ENCODE data around the gene KLHL22.

KLHL22 gene

DNA sequence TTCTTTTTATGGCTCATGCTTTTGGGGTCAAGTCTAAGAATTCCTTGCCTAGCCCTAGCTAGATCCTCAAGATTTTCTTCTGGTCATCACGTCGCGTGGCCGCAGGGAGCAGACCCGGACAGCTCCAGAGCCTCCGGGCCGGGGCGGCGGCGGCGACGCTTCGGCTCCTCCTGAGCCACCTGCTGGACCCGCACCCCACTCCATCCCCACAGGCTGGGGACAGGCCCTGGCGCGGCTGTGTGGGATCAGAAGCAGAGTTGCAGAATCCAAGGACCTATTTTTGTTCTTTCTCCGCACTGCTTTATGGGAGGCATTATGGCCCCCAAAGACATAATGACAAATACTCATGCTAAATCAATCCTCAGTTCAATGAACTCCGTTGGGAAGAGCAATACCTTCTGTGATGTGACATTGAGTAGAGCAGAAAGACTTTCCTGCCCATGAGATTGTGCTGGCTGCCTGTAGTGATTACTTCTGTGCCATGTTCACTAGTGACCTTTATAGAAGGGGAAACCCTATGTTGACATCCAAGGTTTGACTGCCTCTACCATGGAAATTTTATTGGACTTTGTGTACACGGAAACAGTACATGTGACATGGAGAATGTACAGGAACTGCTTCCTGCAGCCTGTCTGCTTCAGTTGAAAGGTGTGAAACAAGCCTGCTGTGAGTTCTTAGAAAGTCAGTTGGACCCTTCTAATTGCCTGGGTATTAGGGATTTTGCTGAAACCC is 45.6 kb downstream of the KLHL22 start:
- no peak for DNase-seq (ENCODE audit: low read depth in 2 of 2)

DNA sequence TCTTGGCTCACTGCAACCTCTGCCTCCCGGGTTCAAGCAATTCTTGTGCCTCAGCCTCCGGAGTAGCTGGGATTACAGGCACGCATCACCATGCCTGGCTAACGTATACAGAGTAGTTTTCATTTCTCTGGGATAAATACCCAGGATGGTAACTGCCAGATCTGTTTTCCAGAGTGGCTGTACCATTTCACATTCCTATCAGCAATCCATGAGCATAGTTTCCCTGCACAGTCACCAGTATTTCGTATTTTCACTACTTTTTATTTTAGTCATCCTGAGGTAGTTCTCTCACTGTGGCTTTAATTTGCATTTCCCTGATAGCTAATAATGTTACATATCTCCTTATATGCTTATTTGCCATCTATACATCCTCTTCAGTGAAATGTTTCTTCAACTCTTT is 47.0 kb downstream of the KLHL22 start:
- no peak for DNase-seq (ENCODE audit: low read depth in 2 of 2)

DNA sequence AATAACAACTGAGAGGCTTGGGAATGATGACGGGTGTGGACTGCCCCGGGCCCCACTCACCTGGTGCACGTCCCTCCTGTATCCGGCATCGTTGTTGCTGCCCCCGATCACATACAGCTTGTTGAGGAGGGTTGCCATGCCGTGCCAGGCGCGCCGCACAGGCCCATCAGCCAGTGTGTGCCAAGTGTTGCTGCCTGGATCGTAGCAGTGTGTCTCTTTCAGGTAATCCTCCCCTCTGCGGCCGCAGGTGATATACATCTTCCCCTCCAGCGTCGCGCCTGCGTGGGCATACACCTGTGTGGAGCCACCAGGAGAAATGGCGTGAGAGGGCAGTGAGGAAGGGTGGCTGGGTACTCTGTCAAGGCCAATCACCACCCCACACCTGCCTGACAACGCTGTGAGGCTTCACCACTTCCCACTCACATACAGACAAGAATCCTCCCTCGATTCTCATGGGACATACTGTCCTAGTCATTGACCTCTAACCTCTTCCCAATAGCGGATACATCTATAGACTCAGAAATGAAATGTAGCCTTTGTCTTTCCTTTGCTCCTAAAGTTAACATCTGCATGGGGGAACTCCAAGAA is 49.1 kb downstream of the KLHL22 start:
- no peak for DNase-seq (ENCODE audit: low read depth in 2 of 2)

DNA sequence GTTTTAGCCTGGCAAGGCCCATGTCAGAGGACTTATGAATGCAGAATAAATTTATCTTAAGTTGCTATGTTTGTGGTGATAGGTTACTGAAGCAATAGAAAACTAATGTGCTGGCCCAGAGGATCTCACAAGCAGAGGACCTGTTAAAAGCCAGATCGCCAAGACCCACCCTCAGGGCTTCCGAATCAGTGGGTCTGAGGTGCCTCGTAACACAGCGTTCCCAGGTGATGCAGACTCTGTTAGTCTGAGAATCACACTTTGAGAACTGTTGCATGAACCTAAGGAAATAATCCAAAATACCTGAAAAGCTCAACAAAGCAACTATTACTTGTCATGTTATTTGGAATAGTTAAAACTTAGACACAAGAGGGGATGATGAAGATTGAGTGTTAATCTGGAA is 51.3 kb downstream of the KLHL22 start:
- no peak for DNase-seq (ENCODE audit: low read depth in 2 of 2)

DNA sequence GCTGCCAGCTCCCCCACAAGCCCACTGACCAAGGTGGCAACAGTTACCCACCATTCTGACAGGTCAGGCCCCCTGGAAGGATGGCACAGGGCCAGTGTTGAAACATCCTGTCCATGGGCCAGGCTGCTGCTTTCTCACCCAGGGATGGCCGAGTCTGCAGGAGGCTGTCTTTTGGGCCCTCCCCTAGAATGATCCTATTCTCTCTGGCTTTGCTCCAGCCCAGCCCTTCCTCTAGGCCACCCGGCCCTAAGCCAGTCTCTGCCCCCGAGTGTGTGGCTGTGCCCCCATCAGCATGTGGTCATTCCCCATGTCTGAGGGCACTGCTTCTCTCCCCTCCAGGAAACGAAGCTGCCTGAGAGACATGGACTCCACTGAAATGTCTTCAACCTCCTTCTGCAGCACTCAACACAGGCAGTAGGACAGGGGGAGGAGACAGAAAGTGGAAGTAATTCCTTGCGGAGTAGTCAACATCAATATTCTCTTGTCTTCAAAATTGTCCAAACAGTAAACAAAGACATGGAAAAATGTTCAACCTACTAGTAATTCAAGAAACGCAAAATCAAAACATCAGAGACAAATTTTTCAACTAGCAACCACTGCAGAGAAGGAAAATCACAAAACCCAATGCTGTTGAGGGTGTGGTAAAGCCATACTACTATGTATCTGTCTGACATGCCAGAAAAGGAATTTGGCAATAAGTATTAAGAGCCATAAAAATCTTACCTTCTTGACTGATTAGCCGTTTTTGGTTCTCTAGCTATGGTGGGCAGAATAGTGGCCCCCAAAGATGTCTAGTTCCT is 52.9 kb downstream of the KLHL22 start:
- DNase-seq (ENCODE audit: low read depth in 2 of 2) = no peak

DNA sequence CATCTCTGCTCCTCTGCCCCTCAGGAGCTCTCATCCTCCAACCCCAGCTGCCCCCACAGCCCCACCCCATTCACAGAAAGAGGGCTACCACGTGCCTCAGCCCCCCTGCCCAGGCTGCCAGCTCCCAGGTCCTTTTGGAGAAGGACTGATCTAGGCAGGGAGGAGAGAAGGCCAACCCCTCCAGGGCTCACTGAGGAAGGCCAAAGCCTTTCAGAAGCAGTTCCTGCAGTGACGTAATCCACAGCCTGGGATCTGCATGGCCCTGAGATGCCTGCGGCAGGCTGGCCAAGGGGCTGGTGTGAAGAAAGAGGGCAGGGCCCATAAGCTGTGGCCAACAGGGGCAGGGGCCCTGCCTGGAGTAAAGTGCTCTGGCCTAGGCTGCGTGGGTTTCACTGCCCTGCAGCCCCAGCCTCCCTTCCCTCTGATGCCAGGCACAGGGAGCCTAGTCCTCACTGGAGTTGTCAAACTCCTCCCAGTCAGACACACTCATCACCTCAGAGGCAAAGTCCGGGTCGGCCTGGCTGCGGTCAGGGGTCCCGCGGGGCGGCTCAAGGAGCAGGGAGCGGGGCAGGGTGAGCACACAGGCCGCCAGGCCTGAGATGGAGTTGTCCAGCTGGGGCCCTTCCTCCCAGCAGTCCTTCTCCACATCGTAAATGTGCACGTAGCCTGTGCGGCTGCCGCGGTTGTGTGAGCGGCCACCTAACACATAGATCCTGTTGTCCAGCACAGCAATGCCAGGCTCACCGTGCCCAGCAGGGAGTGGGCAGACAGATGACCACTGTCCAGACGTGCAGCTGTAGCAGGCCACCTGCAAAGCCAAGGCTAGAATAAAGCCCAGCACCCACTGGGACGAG is 53.7 kb downstream of the KLHL22 start:
- no peak for DNase-seq (ENCODE audit: low read depth in 2 of 2)

DNA sequence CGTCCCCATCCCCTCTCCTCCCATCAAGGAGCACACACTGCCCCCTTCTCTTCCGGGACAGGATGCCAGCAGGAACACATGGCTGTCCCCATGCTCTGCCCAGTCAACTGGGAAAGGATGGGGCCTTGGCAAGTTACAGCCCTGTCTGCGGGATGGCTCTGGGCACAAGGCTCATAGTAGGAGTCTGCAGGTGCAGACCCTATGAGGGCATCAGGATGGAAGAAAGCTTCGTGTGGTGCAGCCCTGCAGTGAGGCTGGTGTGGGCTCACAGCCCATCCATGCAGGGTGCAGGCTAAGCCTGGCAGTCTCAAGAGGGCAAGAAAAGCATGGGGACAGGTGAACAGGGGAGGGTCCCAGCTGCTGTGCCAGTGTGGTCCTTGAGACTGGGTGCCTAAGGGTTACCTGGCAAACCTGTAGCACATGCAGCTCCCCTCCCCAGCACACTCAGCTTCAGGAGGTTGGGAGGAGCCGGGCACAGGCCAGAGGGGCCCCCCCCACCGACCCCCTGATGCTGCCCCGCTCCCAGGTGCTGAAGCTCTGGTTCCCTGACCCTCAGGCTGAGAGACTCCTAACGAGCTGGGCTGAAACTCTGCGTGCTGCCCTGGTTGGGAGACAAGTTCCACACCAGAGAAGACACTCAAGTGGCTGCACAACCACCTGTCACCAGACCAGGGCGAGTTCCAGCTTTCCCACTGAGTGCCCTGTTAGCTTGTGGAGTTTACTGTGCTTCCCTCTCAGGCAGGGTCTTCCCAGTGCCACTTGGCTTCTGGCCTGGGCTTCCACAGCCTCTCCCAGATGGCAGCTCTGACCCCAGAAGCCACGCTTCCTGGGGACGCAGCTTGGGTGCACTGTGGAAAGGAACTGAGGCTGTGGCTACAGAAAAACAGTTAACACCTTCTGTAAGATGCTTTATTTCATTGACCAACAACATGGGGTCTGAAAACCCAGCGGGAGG is 54.7 kb downstream of the KLHL22 start:
- no peak for DNase-seq (ENCODE audit: low read depth in 2 of 2)

DNA sequence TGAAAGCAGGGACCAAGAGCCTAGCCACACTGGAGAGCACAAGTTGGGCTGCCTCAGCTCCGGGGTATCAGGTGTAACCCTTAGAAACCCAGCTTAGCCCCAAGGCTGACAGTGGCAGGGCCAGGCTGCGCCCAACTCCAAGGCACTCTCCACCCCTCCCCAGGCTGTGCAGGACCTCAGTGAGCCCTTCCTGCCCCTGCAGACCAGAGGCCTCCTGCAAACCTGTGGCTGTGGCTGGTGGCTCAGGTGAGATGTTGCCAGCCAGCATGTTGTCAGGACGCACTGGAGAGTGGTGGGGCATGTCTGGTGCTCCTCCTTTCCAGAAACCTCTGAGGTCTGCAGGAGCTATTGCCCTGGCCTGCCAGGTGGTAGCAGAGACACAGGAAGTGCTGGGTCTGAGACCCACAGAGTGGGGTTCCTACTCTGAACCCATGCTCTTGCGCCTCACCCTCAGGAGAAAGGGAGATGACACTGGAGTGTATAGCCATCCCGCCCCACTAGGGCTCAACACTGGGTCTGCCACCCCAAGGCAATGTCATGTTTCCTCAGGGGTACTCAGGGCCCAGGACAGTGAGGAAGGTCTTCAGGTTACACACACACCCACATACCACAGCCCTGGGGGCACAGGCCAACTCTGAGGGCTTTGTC is 55.5 kb downstream of the KLHL22 start:
- no peak for DNase-seq (ENCODE audit: low read depth in 2 of 2)

DNA sequence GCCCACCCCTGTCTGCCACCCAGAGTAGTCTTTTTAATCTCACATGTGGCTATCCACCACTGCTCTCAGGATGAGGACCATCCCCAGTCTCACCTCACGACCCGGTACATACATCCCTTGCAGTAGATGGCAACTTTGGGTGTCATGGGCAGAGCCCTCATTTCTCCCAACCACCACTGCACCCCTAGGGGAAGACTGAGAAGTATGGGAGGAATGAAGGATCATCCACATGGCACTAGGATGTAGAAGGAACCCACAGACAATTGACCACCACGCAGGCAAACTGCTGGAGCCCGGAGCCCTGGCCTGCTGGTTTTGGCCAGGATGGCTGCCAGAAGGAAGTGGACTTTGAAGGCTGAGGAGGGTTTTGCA is 56.1 kb downstream of the KLHL22 start:
- DNase-seq (ENCODE audit: low read depth in 2 of 2) = no peak

DNA sequence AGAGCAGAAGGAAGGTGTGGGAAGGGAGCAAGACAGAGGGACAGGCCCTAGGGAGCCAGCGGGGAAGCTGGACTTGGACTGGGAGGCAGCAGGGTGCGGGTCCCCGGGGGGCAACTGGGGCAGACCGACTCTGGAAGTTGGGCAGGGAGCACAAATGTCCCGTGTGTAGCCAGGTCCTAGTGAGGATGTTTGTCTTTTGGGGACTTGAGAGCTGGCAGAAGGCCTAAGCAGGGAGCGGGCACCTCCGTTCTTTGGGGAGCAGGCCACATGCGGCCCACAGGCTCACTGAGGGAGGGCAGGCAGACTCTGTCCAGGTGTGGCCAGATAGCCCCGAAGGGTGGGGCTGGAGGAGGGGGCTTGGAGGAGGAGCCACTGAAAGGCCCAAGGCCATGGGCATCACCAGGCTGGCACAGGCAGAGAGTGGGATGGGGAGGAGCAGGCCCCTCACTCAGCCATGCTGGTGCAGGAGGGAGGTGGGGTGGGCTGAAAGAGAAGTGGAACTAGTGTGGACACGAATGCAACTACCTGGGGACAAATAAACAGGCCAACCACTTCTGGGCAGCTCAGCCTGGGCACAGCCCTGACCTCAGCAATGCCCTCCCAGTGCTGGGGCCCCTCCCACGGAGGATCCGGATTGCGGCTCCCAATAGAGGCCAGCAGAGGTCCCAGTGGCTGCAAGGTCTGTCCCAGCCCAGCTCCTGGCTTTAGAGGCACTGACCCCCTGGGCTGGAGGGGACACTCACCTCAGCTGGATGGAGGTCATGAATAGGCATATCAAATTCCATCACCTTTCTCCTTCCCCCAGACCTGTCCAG is 56.7 kb downstream of the KLHL22 start:
- DNase-seq (ENCODE audit: low read depth in 2 of 2) = no peak

DNA sequence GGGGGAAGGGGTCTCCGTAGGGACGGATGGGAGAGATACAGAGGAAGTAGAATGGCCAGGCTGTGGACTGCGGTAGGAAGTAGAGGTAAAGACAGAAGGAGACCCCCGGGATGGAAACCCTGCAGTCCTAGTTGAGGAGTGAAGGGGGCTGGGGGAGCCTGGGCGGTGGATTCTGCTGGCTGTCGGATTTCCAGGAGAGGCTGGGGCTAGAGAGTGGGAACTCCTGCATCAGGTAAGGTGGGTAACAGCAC is 57.2 kb downstream of the KLHL22 start:
- DNase-seq (ENCODE audit: low read depth in 2 of 2) = no peak

DNA sequence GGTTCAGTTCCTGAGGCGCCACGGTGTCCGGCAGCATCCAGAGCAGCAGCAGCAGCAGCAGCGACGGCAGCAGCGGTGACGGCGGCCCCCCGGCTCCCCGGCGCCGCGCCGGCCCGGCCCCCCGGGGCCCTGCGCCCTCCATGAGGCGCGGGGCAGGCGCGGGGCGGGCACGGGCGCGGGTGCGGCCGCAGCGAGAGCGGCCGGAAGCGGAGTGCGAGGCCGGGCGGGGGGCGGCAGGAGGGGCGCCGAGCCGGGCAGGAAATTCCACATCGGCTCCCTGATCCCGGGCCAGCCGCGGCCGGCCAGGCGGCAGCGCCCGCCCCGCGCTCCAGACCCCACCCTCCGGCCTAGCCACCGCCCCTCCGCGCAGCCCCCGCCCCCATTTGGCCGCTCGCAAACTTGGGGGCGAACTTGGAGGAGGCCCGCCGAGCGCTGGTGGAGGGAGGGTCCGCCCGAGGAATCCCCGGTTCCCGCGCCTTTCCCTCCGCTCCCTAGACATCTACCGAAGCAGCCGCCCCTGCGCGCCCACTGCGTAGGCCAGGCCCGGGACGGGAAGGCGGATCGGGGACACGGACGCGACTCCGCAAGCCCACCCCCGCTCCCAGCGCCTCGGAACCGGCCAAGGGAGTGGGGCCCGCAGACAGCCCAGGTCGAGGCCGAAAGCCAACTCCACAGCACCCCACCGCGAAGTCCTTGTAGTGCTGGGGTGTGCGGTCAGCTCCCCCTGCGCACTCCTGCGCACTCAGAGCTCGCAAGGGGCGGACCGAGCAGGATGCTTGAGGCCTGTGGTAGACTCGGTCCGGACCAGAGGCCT is 57.8 kb downstream of the KLHL22 start, which contains the start of gene SCARF2:
TSS of gene SCARF2 (minus strand) at position 213 of the 814 bp plus-strand sequence. CDS start at position 142, 71 bp downstream.
- DNase-seq (ENCODE audit: low read depth in 2 of 2) = no peak

DNA sequence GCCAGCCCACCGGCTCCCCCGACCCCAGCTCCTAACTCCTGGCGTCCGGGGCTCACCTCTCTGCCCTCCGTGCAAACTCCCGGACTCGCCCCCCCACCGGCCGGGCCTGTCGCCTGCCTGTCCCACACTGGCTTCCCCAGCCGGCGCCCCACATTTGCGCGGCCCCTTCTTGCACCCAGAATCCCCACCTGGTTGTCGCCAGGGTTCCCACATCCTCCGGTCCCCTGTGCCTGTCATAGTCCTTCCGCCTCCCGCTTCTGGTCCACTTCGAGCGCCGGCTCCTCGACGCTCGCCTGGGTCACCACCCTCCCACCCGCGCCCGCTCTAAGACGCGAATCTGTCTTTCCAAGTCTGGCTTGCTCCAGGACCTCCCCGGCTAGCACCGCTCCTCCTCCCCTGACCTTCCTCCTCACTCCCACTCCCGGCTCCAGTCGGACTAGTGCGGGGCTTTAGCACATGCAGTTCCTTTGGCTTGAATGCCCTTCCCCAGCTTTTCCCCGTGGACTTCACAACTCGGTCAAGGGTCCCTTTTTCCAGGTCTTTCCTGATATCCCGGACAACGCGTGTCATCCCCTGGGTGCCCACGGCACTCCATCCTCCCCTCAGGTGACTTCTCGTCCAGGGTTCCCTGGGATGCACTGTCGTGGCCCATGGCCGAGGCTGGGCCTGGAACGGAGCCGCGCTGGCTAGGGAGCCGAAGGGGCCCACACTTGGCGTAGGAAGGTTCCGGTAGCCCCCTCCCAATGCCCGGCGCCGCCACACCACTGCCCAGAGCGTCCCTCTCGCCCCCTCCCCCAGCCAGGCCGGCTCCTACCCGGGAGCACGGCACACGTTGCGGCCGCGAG is 58.6 kb downstream of the KLHL22 start:
- no peak for DNase-seq (ENCODE audit: low read depth in 2 of 2)

DNA sequence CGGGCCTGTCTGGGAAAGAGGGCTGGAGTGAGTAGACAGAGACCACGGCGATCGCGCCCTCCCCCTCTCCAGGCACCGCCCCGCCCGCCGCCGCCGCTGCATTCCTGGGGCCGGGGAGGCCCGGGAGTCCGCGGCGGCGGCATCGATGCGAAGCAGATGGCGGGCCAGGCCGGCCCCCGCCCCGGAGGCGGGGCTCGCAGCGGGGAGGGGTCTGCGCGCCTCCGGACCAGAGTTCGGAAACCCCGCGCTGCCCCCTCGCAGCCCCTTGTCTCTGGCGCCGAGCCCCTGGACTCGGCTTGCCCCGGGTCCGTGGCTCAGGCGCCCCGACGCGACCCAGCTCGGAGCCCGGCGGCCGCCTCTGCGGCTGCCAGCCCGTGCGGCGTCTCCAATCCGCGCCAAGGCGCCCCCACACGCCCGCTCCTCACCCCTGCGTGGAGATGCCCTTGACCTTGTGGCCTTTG is 59.3 kb downstream of the KLHL22 start:
- no peak for DNase-seq (ENCODE audit: low read depth in 2 of 2)

DNA sequence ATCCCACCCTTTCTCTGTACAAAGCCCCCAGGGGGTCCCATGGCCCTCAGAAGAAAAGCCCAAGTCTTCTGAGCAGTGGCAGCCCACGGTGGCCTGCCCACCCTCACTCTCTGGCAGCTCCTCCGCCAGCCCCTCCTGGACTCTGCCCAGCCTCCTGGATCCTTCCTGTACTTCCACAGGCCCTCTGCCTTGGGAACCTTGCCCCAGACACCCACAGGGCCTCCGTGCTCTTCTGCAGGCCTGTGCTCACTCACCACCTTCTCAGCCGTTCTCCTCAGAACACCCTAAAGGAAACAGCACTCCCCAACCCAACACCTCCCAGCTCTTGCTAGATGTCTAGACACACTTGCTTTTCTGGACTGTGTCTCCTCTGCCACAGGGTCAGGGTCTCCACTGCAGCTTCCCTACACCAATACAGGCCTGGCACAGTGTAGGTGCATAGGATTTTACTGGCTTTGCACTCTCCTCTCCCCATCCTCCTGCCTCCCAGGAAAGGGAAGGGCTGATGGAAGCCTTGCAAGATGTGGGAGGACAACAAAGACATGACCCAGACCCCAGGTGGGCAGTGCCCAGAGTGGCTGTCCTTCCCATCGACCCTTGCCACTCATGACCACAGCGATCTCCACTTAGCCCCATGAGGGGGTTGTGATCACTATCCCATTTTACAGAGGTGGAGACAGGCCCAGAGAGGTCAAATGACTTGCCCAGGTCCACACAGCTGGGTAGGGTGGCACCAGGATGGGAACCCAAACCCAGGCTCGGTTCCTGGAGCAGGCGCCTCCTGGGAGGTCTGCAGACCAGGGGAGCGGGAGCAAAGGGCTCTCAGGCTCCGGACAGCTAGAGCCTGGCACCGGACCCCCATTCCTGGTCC is 59.9 kb downstream of the KLHL22 start:
- DNase-seq (ENCODE audit: low read depth in 2 of 2) = no peak

DNA sequence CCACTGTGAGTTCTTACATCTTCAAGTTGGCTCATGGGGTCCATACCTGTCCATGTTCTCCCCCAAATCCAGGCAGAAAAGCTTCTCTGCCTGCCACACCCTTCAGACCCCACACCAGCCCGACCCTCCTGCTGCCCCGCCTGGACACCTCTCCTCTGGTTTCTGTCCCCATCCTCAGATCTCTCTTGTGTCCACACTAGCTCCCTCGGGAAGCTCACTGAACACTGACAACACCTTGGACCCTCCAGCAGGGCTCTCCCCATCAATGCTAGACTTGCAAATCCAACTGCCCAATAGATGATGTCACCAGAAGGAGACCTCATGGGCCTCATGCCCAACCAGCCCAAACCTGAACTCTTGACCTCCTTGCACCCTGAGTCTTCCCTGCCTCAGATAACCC is 60.8 kb downstream of the KLHL22 start:
- DNase-seq (ENCODE audit: low read depth in 2 of 2) = no peak

DNA sequence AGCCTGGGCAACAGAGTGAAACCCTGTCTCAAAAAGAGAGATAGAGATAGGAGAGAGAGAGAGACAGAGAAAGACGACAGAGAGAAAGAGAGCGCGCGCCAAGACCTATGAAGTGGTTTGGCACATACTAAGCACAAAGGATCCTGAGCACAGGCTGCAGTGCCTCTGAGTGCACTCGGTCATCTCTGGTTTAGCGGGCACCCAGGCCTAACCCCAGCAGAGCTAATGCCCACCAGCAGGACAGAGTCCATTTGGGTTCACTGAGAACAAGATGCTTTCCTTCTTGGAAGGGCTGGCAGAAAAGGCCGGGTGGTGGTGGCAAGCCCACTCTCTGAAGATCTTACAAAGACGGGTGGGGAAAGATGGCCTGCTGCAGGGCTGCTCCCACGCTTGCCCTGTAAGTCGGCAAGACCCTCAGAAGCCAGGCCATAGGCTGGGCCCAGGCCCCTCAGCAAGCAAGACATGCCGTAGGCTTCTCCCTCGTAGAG is 61.3 kb downstream of the KLHL22 start:
- no peak for DNase-seq (ENCODE audit: low read depth in 2 of 2)

Measured in stimulated activated CD8-positive, alpha-beta memory T cell treated with anti-CD3 and anti-CD28 coated beads, Interleukin-15, amount 100 ng/mL, for 4 hours (primary cell).